Kidney epithelial cell (primary cell): ENCODE measurements around the gene PEX11B. TPM values are rescaled to one million over a fixed set of nuclear protein-coding genes. Genes with fewer than 3 reads are reported as not detected.
A peak's percentile ranks its signal among the peaks of the same experiment; 100 is the strongest.

Source experiments
- DNase-seq: peaks from one replicate; pipeline ENCODE4 v3.0.0-alpha.2; 2010; ENCODE audit warnings: low read depth
- H3K27me3 ChIP-seq: 2 replicates; pipeline ENCODE4 v1.6.0; 2011; ENCODE audit warnings: low read length; ENCODE audit not compliant: control insufficient read depth, insufficient read depth
- H3K36me3 ChIP-seq: 2 replicates; pipeline ENCODE4 v1.5.1; 2011; ENCODE audit warnings: low read length; ENCODE audit not compliant: control insufficient read depth, insufficient read depth
- H3K4me3 ChIP-seq: 2 replicates; pipeline ENCODE4 v1.5.1; 2011; ENCODE audit warnings: low read depth, mild to moderate bottlenecking, control low read depth, low read length
- total RNA-seq: library from RNA; depleted of rRNA; stranded (reverse); fragments of >200 nt; gene quantifications from 2 replicates; pipeline ENCODE4 v1.2.3, GENCODE V29; 2015
- TF ChIP-seq, protein P1 (sequence below): IDR thresholded peaks from 2 replicates; pipeline ENCODE4 v1.5.1; 2011; ENCODE audit warnings: mild to moderate bottlenecking, moderate library complexity, low read length, control low read depth, inconsistent platforms; ENCODE audit not compliant: insufficient read depth, poor library complexity, severe bottlenecking

The PEX11B gene
- total RNA-seq, 1 donor from 2014 or later: 31.2 TPM

DNA sequence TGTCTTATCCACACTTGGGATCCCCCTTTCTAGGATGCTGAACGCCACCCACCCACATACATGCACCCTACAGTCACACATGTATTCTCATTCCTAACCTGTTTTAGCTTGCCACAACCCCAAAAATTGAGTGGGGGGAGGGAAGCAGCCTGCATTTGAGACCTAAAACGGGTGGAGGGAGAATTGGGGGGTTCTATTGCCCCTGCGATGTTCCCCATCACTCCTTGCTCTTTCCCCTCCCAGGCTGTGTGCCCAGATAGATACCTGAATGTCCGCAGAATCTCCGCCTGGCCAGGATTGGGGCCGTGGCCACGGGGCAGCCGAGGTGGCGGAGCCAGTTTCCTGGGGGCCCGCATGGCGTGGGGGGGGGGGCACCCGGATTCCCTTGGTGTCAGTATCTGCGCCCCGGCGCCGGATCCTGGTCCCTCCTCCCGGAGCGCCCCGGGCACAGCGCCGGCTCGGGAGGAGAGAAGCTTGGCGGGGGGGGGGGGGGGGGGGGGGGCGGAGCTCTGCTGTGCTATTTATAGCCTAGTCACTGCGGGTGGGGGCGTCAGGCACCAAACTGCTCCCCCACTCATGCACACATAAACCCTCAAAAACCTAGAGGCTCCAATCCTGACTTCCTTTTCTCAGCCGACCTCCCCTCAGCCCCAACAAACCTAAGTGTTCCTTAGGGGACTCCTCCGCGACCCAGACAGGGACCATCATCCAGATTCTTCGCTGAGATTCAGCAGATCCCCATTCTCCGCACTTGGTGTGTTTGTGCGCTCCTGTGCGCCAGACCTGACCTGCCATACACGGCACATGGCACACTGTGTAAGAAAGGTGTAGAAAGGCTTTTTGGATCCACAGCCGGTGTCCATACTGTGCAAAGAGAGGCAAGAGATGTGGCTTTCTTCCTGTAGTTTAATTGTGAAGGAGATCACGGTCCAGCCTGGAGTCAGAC, 43.9 kb upstream of the PEX11B start:
- H3K4me3 ChIP-seq: peak overlapping the region; percentile 56
- no peaks in the 10 kb centered on the region for H3K27me3 ChIP-seq
- TF ChIP-seq, protein P1, sequence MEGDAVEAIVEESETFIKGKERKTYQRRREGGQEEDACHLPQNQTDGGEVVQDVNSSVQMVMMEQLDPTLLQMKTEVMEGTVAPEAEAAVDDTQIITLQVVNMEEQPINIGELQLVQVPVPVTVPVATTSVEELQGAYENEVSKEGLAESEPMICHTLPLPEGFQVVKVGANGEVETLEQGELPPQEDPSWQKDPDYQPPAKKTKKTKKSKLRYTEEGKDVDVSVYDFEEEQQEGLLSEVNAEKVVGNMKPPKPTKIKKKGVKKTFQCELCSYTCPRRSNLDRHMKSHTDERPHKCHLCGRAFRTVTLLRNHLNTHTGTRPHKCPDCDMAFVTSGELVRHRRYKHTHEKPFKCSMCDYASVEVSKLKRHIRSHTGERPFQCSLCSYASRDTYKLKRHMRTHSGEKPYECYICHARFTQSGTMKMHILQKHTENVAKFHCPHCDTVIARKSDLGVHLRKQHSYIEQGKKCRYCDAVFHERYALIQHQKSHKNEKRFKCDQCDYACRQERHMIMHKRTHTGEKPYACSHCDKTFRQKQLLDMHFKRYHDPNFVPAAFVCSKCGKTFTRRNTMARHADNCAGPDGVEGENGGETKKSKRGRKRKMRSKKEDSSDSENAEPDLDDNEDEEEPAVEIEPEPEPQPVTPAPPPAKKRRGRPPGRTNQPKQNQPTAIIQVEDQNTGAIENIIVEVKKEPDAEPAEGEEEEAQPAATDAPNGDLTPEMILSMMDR: no peak
- H3K36me3 ChIP-seq: no peaks in the 10 kb centered on the region
- no peak for DNase-seq

DNA sequence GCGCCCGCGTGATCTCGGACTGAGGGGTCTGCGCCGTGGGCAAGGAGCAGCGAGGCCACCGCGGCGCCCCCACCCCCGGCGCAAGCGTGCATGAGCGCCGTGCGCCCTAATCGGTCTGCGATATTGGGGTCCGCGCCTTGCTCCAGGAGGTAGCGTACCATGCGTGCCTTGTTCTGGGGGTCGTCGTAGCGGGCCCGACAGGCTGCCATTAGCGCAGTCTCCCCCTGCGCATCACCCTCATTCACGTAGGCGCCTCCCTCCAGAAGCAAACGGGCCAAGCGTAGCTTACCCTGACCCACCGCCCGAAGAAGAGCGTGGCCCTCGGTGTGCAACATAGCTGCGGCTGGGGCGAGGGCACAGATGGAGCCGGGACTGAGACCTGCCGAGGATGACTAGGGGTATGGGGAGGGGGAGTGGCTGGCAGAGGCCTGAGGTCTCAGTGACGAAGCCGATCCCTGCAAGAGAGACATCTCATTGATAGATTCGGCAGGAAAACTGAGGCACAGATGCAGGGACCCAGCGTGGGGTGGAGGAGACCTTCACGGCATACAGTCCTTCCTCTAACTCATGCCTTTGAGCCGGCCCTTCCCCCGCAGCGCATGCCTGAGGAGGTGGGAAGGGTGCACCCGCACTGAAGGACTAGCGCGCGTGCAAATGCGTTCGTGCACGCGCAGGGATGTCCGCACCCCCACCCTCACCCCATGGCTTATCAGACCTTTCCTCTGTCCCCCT, 43.1 kb upstream of the PEX11B start:
- TF ChIP-seq, protein P1: no peak
- no peak for DNase-seq

DNA sequence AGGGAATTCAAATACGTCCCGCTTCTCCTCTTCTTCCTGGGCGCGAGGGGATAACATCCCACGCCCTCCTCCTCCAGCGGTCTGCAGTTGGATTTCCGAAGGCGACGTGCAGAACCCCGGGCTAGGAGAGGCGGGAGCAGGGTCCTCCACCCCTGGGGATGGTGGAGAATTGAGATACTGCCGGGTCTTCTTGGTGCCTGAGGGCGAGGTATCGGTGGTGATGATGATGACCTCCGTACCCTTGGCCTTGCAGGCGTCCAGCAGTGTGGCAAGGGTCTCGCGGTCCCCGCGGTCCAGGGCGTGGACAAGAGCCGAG, 42.5 kb upstream of the PEX11B start:
- H3K27me3 ChIP-seq: no peaks in the 10 kb centered on the region
- H3K36me3 ChIP-seq: no peaks in the 10 kb centered on the region
- TF ChIP-seq, protein P1: no peak
- H3K4me3 ChIP-seq: peak overlapping the region; percentile 56
- DNase-seq: no peak

More for the DNA sequence above, 43.1 kb upstream of the PEX11B start:
- Histone ChIP-seq H3K27me3 (no peaks in the 10 kb centered on the region), H3K4me3 (peak overlapping the region; percentile 56), H3K36me3 (no peaks in the 10 kb centered on the region)

DNA sequence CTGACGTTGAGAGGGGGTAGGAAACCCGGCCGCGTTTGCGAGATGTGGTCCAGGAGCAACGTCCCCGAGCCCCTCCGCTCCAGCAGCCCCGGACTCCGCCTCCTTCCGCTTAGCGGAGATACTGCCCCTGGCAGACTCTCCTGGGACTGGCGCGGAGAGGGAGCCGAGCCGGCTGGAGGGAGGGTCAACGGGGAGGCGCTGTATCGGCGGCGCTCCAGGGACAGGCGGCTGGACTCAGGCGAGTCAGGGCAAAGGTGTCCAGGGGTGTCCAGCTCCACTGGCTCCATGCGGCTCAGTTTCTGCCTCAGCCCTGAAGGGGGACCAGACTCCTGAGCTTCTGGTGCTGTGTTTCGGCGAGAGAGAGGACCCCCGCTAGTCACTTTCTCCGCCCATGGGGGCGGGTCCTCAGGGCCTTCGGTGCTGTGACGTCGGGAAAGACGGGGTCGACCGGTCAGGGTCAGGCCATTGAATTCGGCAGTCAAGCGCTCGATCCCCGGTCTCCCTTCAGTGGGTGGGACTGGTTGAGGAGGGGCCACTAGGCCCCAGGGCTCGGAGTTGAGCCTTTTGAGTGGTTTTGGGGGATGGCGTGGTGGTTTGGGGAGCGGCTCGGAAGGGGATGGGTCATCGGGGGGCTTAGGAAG, 42.1 kb upstream of the PEX11B start:
- TF ChIP-seq, protein P1: peak; percentile 24
- Histone ChIP-seq H3K4me3 (peak overlapping the region; percentile 56), H3K27me3 (no peaks in the 10 kb centered on the region), H3K36me3 (no peaks in the 10 kb centered on the region)
- no peak for DNase-seq

DNA sequence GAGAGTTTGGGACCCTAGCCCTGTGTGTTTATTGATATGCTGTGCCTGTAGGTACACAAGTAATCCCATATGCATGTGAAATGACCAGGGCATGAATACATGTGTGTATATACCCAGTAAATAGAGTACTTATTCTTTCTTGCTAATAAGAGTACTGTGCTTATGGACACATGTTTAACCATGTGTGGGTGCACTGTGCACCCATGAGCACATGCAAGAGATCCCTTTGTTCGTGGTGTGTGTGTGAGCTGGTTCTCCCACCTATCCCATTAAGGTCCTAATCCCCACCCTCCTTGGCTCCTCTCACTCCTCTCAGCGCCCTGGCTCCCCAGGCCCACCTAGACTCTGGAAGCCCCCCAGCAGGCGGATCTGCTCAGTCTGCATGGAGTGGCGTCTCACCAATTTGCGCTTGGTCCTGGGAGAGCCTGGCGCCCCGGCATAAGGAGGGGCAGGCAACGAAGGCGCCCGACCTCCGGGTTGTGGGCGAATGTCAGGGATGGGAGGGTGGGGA, 41.5 kb upstream of the PEX11B start:
- Histone ChIP-seq H3K36me3 (no peaks in the 10 kb centered on the region), H3K27me3 (no peaks in the 10 kb centered on the region), H3K4me3 (peak overlapping the region; percentile 56)
- DNase-seq: no peak
- TF ChIP-seq, protein P1: no peak
